Fibroblast of the aortic adventitia (primary cell): ENCODE measurements around the gene PTGFRN. TPM values are rescaled to one million over a fixed set of nuclear protein-coding genes. Genes with fewer than 3 reads are reported as not detected.

Experiments
- DNase-seq: peaks from one replicate; pipeline ENCODE4 v3.0.0-alpha.2; 2010; ENCODE audit warnings: low read depth
- H3K4me3 ChIP-seq: 2 replicates; pipeline ENCODE4 v1.5.1; 2011; ENCODE audit warnings: low read depth, mild to moderate bottlenecking, control low read depth, low read length, moderate library complexity
- CTCF ChIP-seq: IDR thresholded peaks from 2 replicates; pipeline ENCODE4 v1.5.1; 2011; ENCODE audit warnings: mild to moderate bottlenecking, low read length, control low read depth, inconsistent platforms; ENCODE audit not compliant: insufficient read depth
- total RNA-seq: library from RNA; depleted of rRNA; stranded (reverse); fragments of >200 nt; gene quantifications from 2 replicates; pipeline ENCODE4 v1.2.3, GENCODE V29; 2012; ENCODE audit warnings: low replicate concordance

The PTGFRN gene
- total RNA-seq, 1 donor: 39.8 TPM

- peak; percentile 46 for DNase-seq
- no peak for TF ChIP-seq CTCF
- H3K4me3 ChIP-seq: peak overlapping the region; percentile 14
These were observed 5.5 kb downstream of the PTGFRN start for GRCh38 chr1:116915086-116915661.

GRCh38 chr1:116916002-116916401 is 6.3 kb downstream of the PTGFRN start:
- no peak for TF ChIP-seq CTCF
- DNase-seq: no peak
- H3K4me3 ChIP-seq: no peak overlapping the region

- TF ChIP-seq CTCF: no peak
- no peak for DNase-seq
- H3K4me3 ChIP-seq: no peak overlapping the region
These were observed 7.1 kb downstream of the PTGFRN start for GRCh38 chr1:116916533-116917445.

GRCh38 chr1:116918714-116919357 is 9.1 kb downstream of the PTGFRN start:
- no peak overlapping the region for H3K4me3 ChIP-seq
- DNase-seq: no peak
- no peak for TF ChIP-seq CTCF

- H3K4me3 ChIP-seq: no peak overlapping the region
- no peak for TF ChIP-seq CTCF
- no peak for DNase-seq
These were observed 10.1 kb downstream of the PTGFRN start for GRCh38 chr1:116919802-116920201.

GRCh38 chr1:116920211-116920610 is 10.5 kb downstream of the PTGFRN start:
- DNase-seq: no peak
- H3K4me3 ChIP-seq: no peak overlapping the region
- TF ChIP-seq CTCF: no peak
